HepG2 (cell line): ENCODE results near the gene APOC4. TPM values are rescaled to one million over a fixed set of nuclear protein-coding genes. Genes with fewer than 3 reads are reported as not detected.

Experiments used
- ARID2 ChIP-seq: sonication (generic); formaldehyde crosslinking; IDR thresholded peaks from 2 replicates; pipeline ENCODE4 v1.8.1; 2022; ENCODE audit warnings: mild to moderate bottlenecking, missing genetic modification reagents, borderline replicate concordance
- ATF6 ChIP-seq: sonication (generic); formaldehyde crosslinking; conservative IDR thresholded peaks from 2 replicates; pipeline ENCODE4 v1.4.0; 2020; ENCODE audit warnings: missing genetic modification reagents
- ELF1 ChIP-seq: sonication (generic); formaldehyde crosslinking; IDR thresholded peaks from 2 replicates; pipeline ENCODE4 v1.4.0; 2020; ENCODE audit warnings: missing genetic modification reagents
- FOXC1 ChIP-seq: sonication (generic); formaldehyde crosslinking; IDR thresholded peaks from 2 replicates; pipeline ENCODE4 v1.8.0; 2022; ENCODE audit warnings: mild to moderate bottlenecking, missing genetic modification reagents, borderline replicate concordance
- GLI4 ChIP-seq: sonication (generic); formaldehyde crosslinking; IDR thresholded peaks from 2 replicates; pipeline ENCODE4 v1.5.1; 2020; ENCODE audit warnings: missing genetic modification reagents, mild to moderate bottlenecking, moderate library complexity, borderline replicate concordance
- GTF3A ChIP-seq: sonication (generic); formaldehyde crosslinking; conservative IDR thresholded peaks from 2 replicates; pipeline ENCODE4 v1.4.0; 2020; ENCODE audit warnings: mild to moderate bottlenecking, missing genetic modification reagents
- IKZF1 ChIP-seq: fragments of 450-650 bp; IDR thresholded peaks from 2 replicates; pipeline ENCODE4 v1.7.1; 2016
- IKZF4 ChIP-seq: sonication (generic); formaldehyde crosslinking; IDR thresholded peaks from 2 replicates; pipeline ENCODE4 v1.5.1; 2020; ENCODE audit warnings: borderline replicate concordance, mild to moderate bottlenecking, low read depth, missing genetic modification reagents; ENCODE audit errors: not compliant biosample characterization
- LCORL ChIP-seq, 2 experiments: fragments of 450-650 bp in 1 of 2; sonication (generic) in 1 of 2; formaldehyde crosslinking in 1 of 2; IDR thresholded peaks; 2 replicates each; pipeline versions ENCODE4 v1.5.0 to v1.6.1; 2017 to 2020; ENCODE audit warnings: antibody characterized with exemption in 1 of 2, missing genetic modification reagents in 1 of 2
- MLX ChIP-seq: IDR thresholded peaks from 2 replicates; pipeline ENCODE4 v1.6.1; 2016
- NONO ChIP-seq, 2 experiments: fragments of 450-650 bp in 1 of 2; sonication (generic) in 1 of 2; formaldehyde crosslinking in 1 of 2; IDR thresholded peaks in 1 of 2; conservative IDR thresholded peaks in 1 of 2; 2 replicates each; pipeline versions ENCODE4 v1.6.1 to v1.8.0; 2017 to 2022; ENCODE audit warnings: mild to moderate bottlenecking in 1 of 2, missing genetic modification reagents in 1 of 2, moderate library complexity in 1 of 2
- PPARG ChIP-seq: conservative IDR thresholded peaks from 2 replicates; pipeline ENCODE4 v1.6.1; 2016; ENCODE audit warnings: missing biosample characterization, missing genetic modification reagents
- PRDM10 ChIP-seq: sonication (generic); formaldehyde crosslinking; IDR thresholded peaks from 2 replicates; pipeline ENCODE4 v1.4.0; 2020; ENCODE audit warnings: low read depth, missing genetic modification reagents
- SKIL ChIP-seq: sonication (generic); formaldehyde crosslinking; IDR thresholded peaks from 2 replicates; pipeline ENCODE4 v1.8.0; 2022; ENCODE audit warnings: missing genetic modification reagents, mild to moderate bottlenecking, moderate library complexity, borderline replicate concordance
- ZNF547 ChIP-seq: sonication (generic); formaldehyde crosslinking; IDR thresholded peaks from 2 replicates; pipeline ENCODE4 v1.5.1; 2020; ENCODE audit warnings: mild to moderate bottlenecking, missing genetic modification reagents
- ZNF607 ChIP-seq: sonication (generic); formaldehyde crosslinking; IDR thresholded peaks from 2 replicates; pipeline ENCODE4 v1.5.1; 2020; ENCODE audit warnings: missing genetic modification reagents, mild to moderate bottlenecking, borderline replicate concordance
- ZNF615 ChIP-seq: sonication (generic); formaldehyde crosslinking; IDR thresholded peaks from 2 replicates; pipeline ENCODE4 v1.5.0; 2020; ENCODE audit warnings: mild to moderate bottlenecking, missing genetic modification reagents, borderline replicate concordance
- ZNF678 ChIP-seq: sonication (generic); formaldehyde crosslinking; IDR thresholded peaks from 2 replicates; pipeline ENCODE4 v1.4.0; 2020; ENCODE audit warnings: mild to moderate bottlenecking, missing genetic modification reagents
- ZSCAN5A ChIP-seq: sonication (generic); formaldehyde crosslinking; IDR thresholded peaks from 2 replicates; pipeline ENCODE4 v1.8.0; 2022; ENCODE audit warnings: mild to moderate bottlenecking, missing genetic modification reagents, borderline replicate concordance
- polyA plus RNA-seq, 8 experiments: library from polyadenylated mRNA; depleted of rRNA in 3 of 8; stranded (reverse) in 7 of 8; unstranded in 1 of 8; fragments of >200 nt; fragmentation: Illumina TruSeq in 4 of 8; extraction: Trizol in 4 of 8; gene quantifications; 2 replicates each; pipeline versions ENCODE4 v1.2.1 to v1.2.3, GENCODE V29; 2011 to 2016; ENCODE audit warnings: low read depth in 4 of 8, missing spikeins in 1 of 8, mixed read lengths in 1 of 8; ENCODE audit not compliant: insufficient read depth in 1 of 8
- total RNA-seq, 5 experiments: library from RNA; depleted of rRNA; stranded (reverse); fragments of >200 nt; fragmentation: Illumina TruSeq; extraction: Trizol; gene quantifications; 2 replicates each; pipeline ENCODE4 v1.2.3, GENCODE V29; 2016; ENCODE audit warnings: low read depth in 1 of 5

APOC4 gene
- total and polyA plus RNA-seq, 2 of the 13 experiments (the other 11 are each of a cell fraction or from before 2014, with no cell fraction given) = 0.46 TPM; not detected in 1

GRCh38 chr19:44924243-44924725 lies 17.8 kb upstream of the APOC4 start (continued):
- TF ChIP-seq PRDM10 (CRISPR knock-in tag) (peak; percentile 84), ZNF678 (CRISPR knock-in tag) (no peak), ZNF615 (peak; percentile 55; the same call in 1 of the 2 replicates), LCORL (IDR thresholded peaks at IDR 0.05) (peak; percentile 82), LCORL (CRISPR knock-in tag; IDR thresholded peaks at IDR 0.05) (peak; percentile 100), ATF6 (CRISPR knock-in tag) (0 out of 2 replicates have a peak, but pooled peaks have one; percentile 46), ELF1 (CRISPR knock-in tag) (peak; percentile 57; the same call in 1 of the 2 replicates), GLI4 (CRISPR knock-in tag) (no peak), IKZF4 (CRISPR knock-in tag) (no peak), IKZF1 (no peak), GTF3A (CRISPR knock-in tag) (no peak), PPARG (peak; percentile 95), SKIL (CRISPR knock-in tag) (peak; percentile 99), ZNF607 (CRISPR knock-in tag) (no peak), ZSCAN5A (CRISPR knock-in tag) (0 out of 2 replicates have a peak, but pooled peaks have one; percentile 24), FOXC1 (CRISPR knock-in tag) (peak; percentile 66), NONO (IDR thresholded peaks at IDR 0.05) (no peak), NONO (CRISPR knock-in tag; conservative IDR thresholded peaks at IDR 0.05) (peak; percentile 96), MLX (CRISPR knock-in tag) (peak; percentile 95), ZNF547 (CRISPR knock-in tag) (peak; percentile 59; the same call in 1 of the 2 replicates), ARID2 (0 out of 2 replicates have a peak, but pooled peaks have one; percentile 39)
